Tibial nerve (tissue), 3 donors: ENCODE results near the gene CBLIF.

Source experiments
- EP300 ChIP-seq, 2 donors: sonication (generic); formaldehyde crosslinking; IDR thresholded peaks; one replicate each; pipeline ENCODE4 v1.6.1; 2017; ENCODE audit warnings: antibody characterized with exemption in 2 of 2, mild to moderate bottlenecking in 1 of 2
- POLR2A ChIP-seq, 2 donors: fragments of 450-650 bp; IDR thresholded peaks; one replicate each; pipeline ENCODE4 v1.6.1; 2017; ENCODE audit warnings: antibody characterized with exemption in 2 of 2, mild to moderate bottlenecking in 2 of 2, moderate library complexity in 2 of 2

DNA sequence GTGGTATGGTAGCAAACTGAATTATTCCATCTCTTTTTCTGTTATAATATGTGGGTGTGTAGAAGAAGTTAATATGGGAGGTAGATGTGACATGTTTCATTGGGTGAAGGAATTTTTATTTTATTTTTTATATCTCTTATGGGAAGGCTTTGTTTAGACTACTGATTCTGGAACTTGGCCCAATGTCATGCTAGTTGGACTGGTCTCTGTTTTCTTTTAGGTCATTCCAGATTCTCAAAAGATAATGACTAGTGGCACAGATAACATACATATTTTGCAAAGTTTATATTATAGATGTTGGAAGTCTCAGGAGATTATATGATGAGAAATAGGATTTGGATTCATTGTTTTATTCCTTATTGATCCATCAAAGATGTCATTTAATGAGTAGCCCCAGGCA lies 32.0 kb upstream of the CBLIF start:
- no peak for TF ChIP-seq POLR2A (IDR thresholded peaks at IDR 0.05)
- no peak for TF ChIP-seq EP300 (IDR thresholded peaks at IDR 0.05)
